ENCODE data around the gene BOD1.

- TF ChIP-seq CTCF (IDR thresholded peaks at IDR 0.05): no peak
- TF ChIP-seq POLR2A (IDR thresholded peaks at IDR 0.05; ENCODE audit: low read depth): no peak
These were observed 50.9 kb downstream of the BOD1 start for GRCh38 chr5:173565491-173566072.
